ENCODE measurements around the gene DDR2. TPM values are rescaled to one million over a fixed set of nuclear protein-coding genes. Genes with fewer than 3 reads are reported as not detected.
A peak's percentile ranks its signal among the peaks of the same experiment; 100 is the strongest.
"Not testable (repeated sequence)": the region's sequence is repeated elsewhere in the genome, so short reads cannot be mapped to it uniquely, and the experiment has no call there.

DDR2 gene
- total and polyA plus RNA-seq, 8 donors = 28.5 to 47.9 (median 45.0) TPM

- intact Hi-C loops (cut with DNase I) = no loop called here
- ATAC-seq = no peak
- DNase-seq = no peak
- no peak for TF ChIP-seq CTCF (IDR thresholded peaks at IDR 0.05)
- Histone ChIP-seq H3K27ac (no peak overlapping the region), H3K9me3 (no peaks in the 10 kb centered on the region), H3K4me1 (no peaks in the 10 kb centered on the region), H3K36me3 (peaks cover 5 to 88% of the 10 kb centered on the region in 2 donors), H3K27me3 (no peaks in the 10 kb centered on the region), H3K4me3 (no peak overlapping the region)
These were observed 41.6 kb upstream of the DDR2 start for GRCh38 chr1:162590686-162591085.

GRCh38 chr1:162596514-162597170 lies 35.6 kb upstream of the DDR2 start:
- ATAC-seq (no peak), DNase-seq (no peak)
- intact Hi-C loops (cut with DNase I) = no loop called here

GRCh38 chr1:162599451-162599850 lies 32.8 kb upstream of the DDR2 start:
- intact Hi-C loops (cut with DNase I) = no loop called here
- ATAC-seq = no peak

More at GRCh38 chr1:162596514-162597170, 35.6 kb upstream of the DDR2 start:
- Histone ChIP-seq H3K9me3 (no peaks in the 10 kb centered on the region), H3K4me3 (no peak overlapping the region), H3K27me3 (no peaks in the 10 kb centered on the region), H3K27ac (no peak overlapping the region), H3K4me1 (no peaks in the 10 kb centered on the region), H3K36me3 (peaks cover 0 to 88% of the 10 kb centered on the region in 2 donors)
- no peak for TF ChIP-seq CTCF (IDR thresholded peaks at IDR 0.05)

GRCh38 chr1:162603117-162603516 lies 29.1 kb upstream of the DDR2 start:
- H3K27me3 ChIP-seq; H3K4me3 ChIP-seq; ATAC-seq; H3K9me3 ChIP-seq; H3K27ac ChIP-seq; intact Hi-C loops (cut with DNase I); H3K4me1 ChIP-seq; DNase-seq: not testable (repeated sequence)
- peaks cover 0 to 48% of the 10 kb centered on the region in 2 donors for H3K36me3 ChIP-seq

More at GRCh38 chr1:162599451-162599850, 32.8 kb upstream of the DDR2 start:
- H3K36me3 ChIP-seq = peaks cover 0 to 83% of the 10 kb centered on the region in 2 donors
- DNase-seq = no peak
- no peak overlapping the region for H3K27ac ChIP-seq
- H3K4me1 ChIP-seq = no peaks in the 10 kb centered on the region
- no peak for TF ChIP-seq CTCF (IDR thresholded peaks at IDR 0.05)
- H3K9me3 ChIP-seq = no peaks in the 10 kb centered on the region
- H3K4me3 ChIP-seq = no peak overlapping the region
- H3K27me3 ChIP-seq = no peaks in the 10 kb centered on the region

- Histone ChIP-seq H3K27me3 (no peaks in the 10 kb centered on the region), H3K36me3 (peaks cover 0 to 34% of the 10 kb centered on the region in 2 donors), H3K4me3 (no peak overlapping the region), H3K4me1 (no peaks in the 10 kb centered on the region), H3K9me3 (no peaks in the 10 kb centered on the region), H3K27ac (peak overlapping the region in 1 of 2 donors; percentile 8)
- DNase-seq (no peak), ATAC-seq (peak; percentile 18)
- intact Hi-C loops (cut with DNase I) = no loop called here
- TF ChIP-seq CTCF (IDR thresholded peaks at IDR 0.05) = no peak
These were observed 26.9 kb upstream of the DDR2 start for GRCh38 chr1:162605225-162605927.
